GM10847 (cell line): Measurements from ENCODE around the gene GPR151.

Experiments
- POLR2A ChIP-seq: IDR thresholded peaks from 2 replicates; pipeline ENCODE4 v1.6.1; 2011; ENCODE audit not compliant: insufficient read length; ENCODE audit errors: extremely low read depth

The GPR151 gene

DNA sequence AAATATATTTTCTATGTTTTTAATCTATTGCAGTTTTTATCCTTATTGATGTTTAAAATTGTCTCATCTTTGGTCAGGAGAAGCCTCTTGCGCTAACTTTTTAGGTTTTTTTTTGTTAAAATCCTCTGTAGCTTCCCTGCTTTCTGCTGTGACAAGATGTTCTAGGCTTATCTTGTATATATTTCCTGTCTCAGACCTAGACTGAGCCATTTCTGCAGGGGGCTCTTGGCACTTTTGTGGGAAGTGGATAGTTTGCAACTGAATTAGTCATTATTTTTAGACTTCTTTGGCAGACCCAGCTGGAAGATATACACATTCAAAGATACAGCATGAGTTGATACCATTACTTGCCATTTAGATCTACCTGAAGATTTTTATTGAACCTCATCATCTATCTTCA, 40.1 kb downstream of the GPR151 start:
- no peak for TF ChIP-seq POLR2A

- no peak for TF ChIP-seq POLR2A
Observed at GRCh38 chr5:146475190-146475780, 40.7 kb downstream of the GPR151 start.

DNA sequence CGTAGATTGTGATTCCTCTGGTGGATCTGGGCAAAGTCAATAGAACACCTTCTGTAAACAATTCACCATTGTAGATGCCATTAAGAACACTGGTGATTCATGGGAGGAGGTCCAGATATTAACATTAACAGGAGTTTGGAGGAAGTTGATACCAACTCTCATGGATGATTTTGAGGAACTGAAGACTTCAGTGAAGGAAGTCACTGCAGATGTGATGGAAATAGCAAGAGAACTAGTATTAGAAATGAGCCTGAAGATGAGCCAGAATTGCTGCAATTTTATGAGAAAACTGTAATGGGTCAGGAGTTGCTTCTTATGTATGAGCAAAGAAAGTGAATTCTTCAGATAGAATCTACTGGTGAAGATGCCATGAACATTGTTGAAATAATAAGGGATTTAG, 41.9 kb downstream of the GPR151 start:
- TF ChIP-seq POLR2A = no peak

GRCh38 chr5:146467760-146468159, 48.2 kb downstream of the GPR151 start:
- TF ChIP-seq POLR2A = no peak

- no peak for TF ChIP-seq POLR2A
Observed at GRCh38 chr5:146466521-146467349, 49.3 kb downstream of the GPR151 start.

DNA sequence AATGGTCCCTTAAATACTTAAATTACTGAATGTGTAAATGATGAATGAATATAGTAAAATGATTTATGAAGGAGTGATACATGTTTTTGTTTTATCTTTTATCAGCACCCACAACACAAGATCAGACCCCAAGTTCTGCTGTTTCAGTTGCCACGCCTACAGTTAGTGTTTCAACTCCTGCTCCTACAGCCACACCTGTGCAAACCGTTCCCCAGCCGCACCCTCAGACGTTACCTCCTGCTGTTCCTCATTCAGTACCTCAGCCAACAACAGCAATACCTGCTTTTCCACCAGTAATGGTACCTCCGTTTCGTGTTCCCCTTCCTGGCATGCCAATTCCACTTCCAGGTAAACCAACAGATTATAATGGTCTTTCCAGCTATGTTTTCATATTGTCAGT, 52.5 kb downstream of the GPR151 start:
- no peak for TF ChIP-seq POLR2A
